GM12875 (cell line): ENCODE results near the gene ARHGEF28.

Source experiments
- H3K4me3 ChIP-seq: one replicate; pipeline ENCODE4 v1.5.1; 2011; ENCODE audit warnings: low read depth, low read length, control low read depth
- TF ChIP-seq, protein P1 (sequence below): IDR thresholded peaks from 2 replicates; pipeline ENCODE4 v1.5.1; 2011; ENCODE audit warnings: low read depth, mild to moderate bottlenecking, control low read depth, inconsistent platforms, low read length, moderate library complexity, borderline replicate concordance; ENCODE audit not compliant: insufficient read depth

ARHGEF28 gene

DNA sequence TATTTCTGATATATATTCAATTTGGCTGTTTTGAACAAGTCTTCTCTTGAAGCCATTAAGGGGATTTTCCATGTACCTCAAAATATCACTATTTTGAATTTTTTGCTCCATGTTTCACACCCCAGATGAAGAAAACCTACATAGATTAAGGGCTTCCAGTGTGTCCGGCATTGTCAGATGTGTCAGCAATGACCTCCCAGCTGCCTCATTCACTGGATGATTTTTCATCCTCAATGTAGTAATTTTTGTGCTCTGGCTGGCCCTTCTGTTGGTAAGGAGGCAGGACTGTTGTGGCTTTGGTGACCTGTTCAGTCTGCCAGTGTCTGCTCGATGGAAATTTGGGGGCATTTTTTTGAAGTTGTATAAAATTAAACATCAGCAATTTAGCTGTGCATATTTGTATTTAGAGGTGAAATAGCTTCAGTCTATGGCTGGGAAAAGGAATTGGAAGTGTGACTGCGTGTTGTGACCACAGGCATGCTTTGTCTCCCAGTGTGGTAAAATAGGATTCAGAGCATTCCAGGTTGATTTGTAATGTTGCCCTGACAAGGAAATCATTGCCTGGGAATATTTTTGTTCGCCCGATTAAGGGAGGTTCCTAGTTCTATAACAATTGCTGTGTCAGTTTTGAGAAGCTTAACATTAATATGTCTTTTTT lies 312.4 kb downstream of the ARHGEF28 start:
- H3K4me3 ChIP-seq: no peak overlapping the region
- TF ChIP-seq, protein P1, sequence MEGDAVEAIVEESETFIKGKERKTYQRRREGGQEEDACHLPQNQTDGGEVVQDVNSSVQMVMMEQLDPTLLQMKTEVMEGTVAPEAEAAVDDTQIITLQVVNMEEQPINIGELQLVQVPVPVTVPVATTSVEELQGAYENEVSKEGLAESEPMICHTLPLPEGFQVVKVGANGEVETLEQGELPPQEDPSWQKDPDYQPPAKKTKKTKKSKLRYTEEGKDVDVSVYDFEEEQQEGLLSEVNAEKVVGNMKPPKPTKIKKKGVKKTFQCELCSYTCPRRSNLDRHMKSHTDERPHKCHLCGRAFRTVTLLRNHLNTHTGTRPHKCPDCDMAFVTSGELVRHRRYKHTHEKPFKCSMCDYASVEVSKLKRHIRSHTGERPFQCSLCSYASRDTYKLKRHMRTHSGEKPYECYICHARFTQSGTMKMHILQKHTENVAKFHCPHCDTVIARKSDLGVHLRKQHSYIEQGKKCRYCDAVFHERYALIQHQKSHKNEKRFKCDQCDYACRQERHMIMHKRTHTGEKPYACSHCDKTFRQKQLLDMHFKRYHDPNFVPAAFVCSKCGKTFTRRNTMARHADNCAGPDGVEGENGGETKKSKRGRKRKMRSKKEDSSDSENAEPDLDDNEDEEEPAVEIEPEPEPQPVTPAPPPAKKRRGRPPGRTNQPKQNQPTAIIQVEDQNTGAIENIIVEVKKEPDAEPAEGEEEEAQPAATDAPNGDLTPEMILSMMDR: no peak

DNA sequence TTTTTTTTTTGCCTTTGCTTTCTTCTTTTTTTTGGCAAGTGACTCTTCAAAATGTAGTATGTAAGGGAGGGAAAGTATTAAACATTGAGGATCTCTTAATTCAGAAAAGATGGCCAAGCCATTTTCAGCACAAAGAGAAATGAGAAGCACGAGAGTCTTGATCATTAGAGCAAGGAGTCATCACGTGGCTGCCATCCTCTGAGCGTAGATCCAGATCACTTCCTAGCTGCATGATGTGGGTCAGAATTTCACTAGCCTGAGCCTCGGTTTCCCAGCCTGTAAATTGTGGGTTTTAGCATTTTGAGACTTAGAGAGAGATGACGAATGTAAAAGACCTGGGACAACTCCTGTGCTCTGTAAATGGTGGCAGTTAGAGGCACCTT lies 312.9 kb downstream of the ARHGEF28 start:
- TF ChIP-seq, protein P1: no peak
- H3K4me3 ChIP-seq: no peak overlapping the region

- TF ChIP-seq, protein P1: no peak
- H3K4me3 ChIP-seq: no peak overlapping the region
Observed at GRCh38 chr5:73939557-73939956, 313.6 kb downstream of the ARHGEF28 start.

DNA sequence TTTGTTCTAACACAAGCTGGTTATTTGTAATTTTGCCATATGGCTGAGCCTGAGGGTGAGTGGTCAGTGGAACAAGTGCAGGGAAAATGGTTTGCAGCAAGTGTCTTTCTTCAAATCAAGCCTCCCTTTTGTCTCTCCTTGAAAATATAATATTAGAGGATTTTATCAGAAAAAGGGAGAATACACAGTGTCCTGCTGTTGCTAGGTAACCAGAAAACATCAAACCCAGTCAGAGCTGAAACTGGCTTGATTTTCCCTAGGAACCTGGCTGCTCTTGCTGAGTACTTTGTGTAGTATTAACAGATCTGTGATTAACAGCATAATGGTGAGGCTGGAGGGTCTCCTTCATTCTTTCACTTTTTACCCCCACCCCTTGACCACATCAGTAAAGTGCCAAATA lies 314.0 kb downstream of the ARHGEF28 start:
- no peak overlapping the region for H3K4me3 ChIP-seq
- TF ChIP-seq, protein P1: no peak

DNA sequence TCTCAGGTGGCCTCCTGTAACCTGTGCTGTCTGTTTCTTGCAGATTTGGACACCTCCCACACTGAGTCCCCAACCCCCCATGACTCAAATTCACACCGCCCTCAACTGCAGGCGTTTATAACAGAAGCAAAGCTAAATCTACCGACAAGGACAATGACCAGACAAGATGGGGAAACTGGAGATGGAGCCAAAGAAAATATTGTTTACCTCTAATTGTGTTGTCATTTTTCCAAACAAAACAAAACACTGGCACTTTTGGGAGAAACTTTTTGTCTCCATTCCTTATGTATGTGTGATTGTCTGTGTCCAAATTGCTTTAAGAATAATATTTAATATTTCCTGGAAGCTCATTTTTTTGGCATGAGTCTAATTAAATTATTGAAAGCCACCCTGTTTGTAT lies 314.8 kb downstream of the ARHGEF28 start:
- TF ChIP-seq, protein P1: no peak
- no peak overlapping the region for H3K4me3 ChIP-seq

DNA sequence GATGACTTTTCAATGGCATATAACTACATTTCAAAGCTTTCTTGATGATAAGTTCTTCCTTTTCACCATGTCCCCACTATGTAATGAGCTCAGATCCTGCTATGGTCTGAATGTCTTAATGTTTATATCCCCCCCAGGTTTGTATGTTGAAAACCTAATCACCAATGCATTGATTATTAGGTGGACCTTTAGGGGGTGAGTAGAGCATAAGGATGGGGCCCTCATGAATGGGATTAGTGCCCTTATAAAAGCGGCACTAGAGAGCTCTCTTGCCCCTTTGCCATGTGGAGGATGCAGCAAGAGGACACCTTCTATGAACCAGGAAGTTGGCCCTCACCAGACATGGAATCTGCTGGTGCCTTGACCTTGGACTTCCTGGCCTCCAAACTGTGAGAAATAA lies 316.8 kb downstream of the ARHGEF28 start:
- TF ChIP-seq, protein P1: no peak
- no peak overlapping the region for H3K4me3 ChIP-seq

DNA sequence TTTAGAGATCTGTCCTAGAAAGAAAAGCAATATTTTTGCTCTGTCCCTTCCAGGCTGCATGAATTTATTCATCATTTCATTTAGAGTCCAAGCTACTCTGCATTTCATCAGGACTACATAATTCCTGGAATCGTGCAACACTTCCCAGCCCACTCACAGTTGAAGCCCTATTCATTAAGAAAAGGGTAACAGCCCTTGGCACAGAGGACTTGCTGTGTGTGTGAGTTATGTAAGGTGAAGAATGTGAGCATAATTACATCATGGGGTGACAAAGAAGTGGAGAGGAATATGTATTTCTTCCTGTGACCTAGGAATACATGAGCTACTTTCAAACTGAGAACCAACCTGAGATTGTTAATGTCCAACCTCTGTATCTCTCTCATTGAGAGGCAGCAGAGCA lies 317.4 kb downstream of the ARHGEF28 start:
- TF ChIP-seq, protein P1: no peak
- no peak overlapping the region for H3K4me3 ChIP-seq
